Pancreas (tissue), 10 donors: ENCODE measurements around the gene XIRP1. TPM values are rescaled to one million over a fixed set of nuclear protein-coding genes. Genes with fewer than 3 reads are reported as not detected.
A peak's percentile ranks its signal among the peaks of the same experiment; 100 is the strongest.
"Not testable (repeated sequence)": the region's sequence is repeated elsewhere in the genome, so short reads cannot be mapped to it uniquely, and the experiment has no call there.

ENCODE experiments used
- ATAC-seq, 4 donors: fragments of 200-7000 bp; cut with Tn5 transposase; one replicate each; pipeline versions ENCODE4 v1.8.0 to v1.9.1; 2020; ENCODE audit warnings: mild to moderate bottlenecking in 4 of 4, moderate library complexity in 4 of 4
- DNase-seq, 6 donors: peaks; one replicate each; pipeline ENCODE4 v3.0.0-alpha.2; 2020
- FAIRE-seq: peaks from 2 replicates; lab custom pipeline; 2012; peaks lifted over from hg19 to GRCh38; lab: Jason Lieb, UNC
- H3K27ac ChIP-seq, 4 donors: fragments of 200-600 bp; sonication (generic); 1 replicate in 3 of 4; 2 replicates in 1 of 4; pipeline versions ENCODE4 v1.5.0 to v1.8.0; 2020
- H3K27me3 ChIP-seq, 4 donors: fragments of 200-600 bp; one replicate each; pipeline ENCODE4 v1.8.0; 2021
- H3K36me3 ChIP-seq, 3 donors: fragments of 200-600 bp; sonication (generic) in 1 of 3; one replicate each; pipeline versions ENCODE4 v1.5.0 to v1.8.0; 2020 to 2021
- H3K4me1 ChIP-seq, 3 donors: fragments of 200-600 bp; one replicate each; pipeline ENCODE4 v1.8.0; 2021
- H3K4me3 ChIP-seq, 4 donors: fragments of 200-600 bp; sonication (generic) in 2 of 4; one replicate each; pipeline versions ENCODE4 v1.5.0 to v1.8.0; 2020 to 2021
- H3K9me3 ChIP-seq, 4 donors: fragments of 200-600 bp; one replicate each; pipeline ENCODE4 v1.8.0; 2021
- WGBS, 2 donors: extraction: QIAGEN DNeasy Blood & Tissue Kit; methylation state at CpG; one replicate each; pipeline ENCODE4 v1.1.7; 2013; 5-methylcytosine and 5-hydroxymethylcytosine counted together
- intact Hi-C, 3 donors: fragments of 100-400 bp; cut with DNase I; formaldehyde crosslinking; loops; one replicate each; pipeline versions ENCODE4 v1.11.1 to v1.14.2; 2022
- polyA plus RNA-seq, 2 donors: library from polyadenylated mRNA; stranded (reverse); fragments of 200-250 nt; gene quantifications; one replicate each; pipeline ENCODE4 v1.2.3, GENCODE V29; 2013
- total RNA-seq, 6 donors: library from RNA; stranded (reverse); fragmentation: NEBNext Ultra II Directional in 4 of 6; extraction: Animal tissue kit (Norgen Biotek cat#: 25700) in 4 of 6; gene quantifications; one replicate each; pipeline versions ENCODE4 v1.2.1 to v1.2.4, GENCODE V29; 2021 to 2023
- TF ChIP-seq, protein P1 (sequence below), 4 donors: fragments of 200-600 bp; sonication (generic) in 3 of 4; IDR thresholded peaks; one replicate each; pipeline versions ENCODE4 v1.5.0 to v1.8.0; 2021; ENCODE audit warnings: antibody characterized with exemption in 4 of 4
- donor health status: healthy with polysubstance abuse.
- donor health status: DM: no; HTN: no; CAD: no; lungs with moderate emphysema.
- donor health status: DM: no; HTN: no; CAD: no.
- donor health status: control.
- donor health status: control.
- donor health status: Bipolar disorder and iron deficiency.
- donor health status: DM: yes; HTN: yes; CAD: no.
- donor health status: DM: no; HTN: no; CAD: no.
- donor health status: DM: no; HTN: no; CAD: no.
- donor health status: DM: yes; HTN: yes; CAD: no.

Gene XIRP1
- total and polyA plus RNA-seq, 8 donors = 0.08 to 0.43 (median 0.12) TPM; not detected in 4

DNA sequence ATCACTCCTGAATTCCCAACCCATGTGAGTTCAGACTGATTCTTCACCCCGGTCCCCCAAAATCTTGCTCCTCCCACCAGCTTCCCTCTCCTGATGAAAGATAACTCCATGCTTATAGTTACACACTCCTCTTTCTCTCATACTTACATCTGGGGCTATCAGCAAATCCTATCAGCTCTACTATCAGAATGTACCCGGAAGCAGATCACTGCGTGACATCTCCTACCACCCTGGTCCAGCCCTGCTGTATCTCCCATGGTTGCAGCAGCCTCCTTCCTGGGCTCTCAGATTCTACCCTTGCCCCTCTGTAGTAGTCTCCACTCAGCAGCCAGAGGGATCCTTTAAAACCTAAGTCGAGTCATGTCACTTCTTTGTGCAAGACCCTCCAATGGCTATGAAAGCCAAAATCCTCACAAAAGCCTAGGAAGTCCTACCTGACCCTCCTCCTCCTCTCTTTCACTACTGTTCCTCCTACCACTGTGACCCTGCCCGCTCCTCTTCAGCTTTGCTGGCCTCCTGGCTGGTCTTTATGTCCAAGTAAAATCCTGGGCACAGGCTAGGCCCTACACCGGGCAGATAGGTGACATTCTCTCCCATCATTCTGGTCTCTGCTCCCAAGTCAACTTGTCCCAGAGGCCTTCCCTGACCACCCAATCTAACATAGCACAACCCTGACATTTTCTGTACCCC is 16.2 kb downstream of the XIRP1 start:
- 84 to 86% methylated on average over 6 of the region's 6 CpGs for WGBS, 2 donors
- FAIRE-seq (no peak), DNase-seq (peak in 2 of 6 donors; percentile 10 to 18), ATAC-seq (no peak)
- Histone ChIP-seq H3K27me3 (no peaks in the 10 kb centered on the region), H3K27ac (peak overlapping the region; percentile 84 to 96 (median 88)), H3K4me3 (no peak overlapping the region), H3K36me3 (no peaks in the 10 kb centered on the region), H3K9me3 (no peaks in the 10 kb centered on the region), H3K4me1 (peaks cover 8 to 31% (median 14%) of the 10 kb centered on the region in 3 donors)
- intact Hi-C loops = no loop called here
- TF ChIP-seq, protein P1, sequence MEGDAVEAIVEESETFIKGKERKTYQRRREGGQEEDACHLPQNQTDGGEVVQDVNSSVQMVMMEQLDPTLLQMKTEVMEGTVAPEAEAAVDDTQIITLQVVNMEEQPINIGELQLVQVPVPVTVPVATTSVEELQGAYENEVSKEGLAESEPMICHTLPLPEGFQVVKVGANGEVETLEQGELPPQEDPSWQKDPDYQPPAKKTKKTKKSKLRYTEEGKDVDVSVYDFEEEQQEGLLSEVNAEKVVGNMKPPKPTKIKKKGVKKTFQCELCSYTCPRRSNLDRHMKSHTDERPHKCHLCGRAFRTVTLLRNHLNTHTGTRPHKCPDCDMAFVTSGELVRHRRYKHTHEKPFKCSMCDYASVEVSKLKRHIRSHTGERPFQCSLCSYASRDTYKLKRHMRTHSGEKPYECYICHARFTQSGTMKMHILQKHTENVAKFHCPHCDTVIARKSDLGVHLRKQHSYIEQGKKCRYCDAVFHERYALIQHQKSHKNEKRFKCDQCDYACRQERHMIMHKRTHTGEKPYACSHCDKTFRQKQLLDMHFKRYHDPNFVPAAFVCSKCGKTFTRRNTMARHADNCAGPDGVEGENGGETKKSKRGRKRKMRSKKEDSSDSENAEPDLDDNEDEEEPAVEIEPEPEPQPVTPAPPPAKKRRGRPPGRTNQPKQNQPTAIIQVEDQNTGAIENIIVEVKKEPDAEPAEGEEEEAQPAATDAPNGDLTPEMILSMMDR (IDR thresholded peaks at IDR 0.05) = no peak

DNA sequence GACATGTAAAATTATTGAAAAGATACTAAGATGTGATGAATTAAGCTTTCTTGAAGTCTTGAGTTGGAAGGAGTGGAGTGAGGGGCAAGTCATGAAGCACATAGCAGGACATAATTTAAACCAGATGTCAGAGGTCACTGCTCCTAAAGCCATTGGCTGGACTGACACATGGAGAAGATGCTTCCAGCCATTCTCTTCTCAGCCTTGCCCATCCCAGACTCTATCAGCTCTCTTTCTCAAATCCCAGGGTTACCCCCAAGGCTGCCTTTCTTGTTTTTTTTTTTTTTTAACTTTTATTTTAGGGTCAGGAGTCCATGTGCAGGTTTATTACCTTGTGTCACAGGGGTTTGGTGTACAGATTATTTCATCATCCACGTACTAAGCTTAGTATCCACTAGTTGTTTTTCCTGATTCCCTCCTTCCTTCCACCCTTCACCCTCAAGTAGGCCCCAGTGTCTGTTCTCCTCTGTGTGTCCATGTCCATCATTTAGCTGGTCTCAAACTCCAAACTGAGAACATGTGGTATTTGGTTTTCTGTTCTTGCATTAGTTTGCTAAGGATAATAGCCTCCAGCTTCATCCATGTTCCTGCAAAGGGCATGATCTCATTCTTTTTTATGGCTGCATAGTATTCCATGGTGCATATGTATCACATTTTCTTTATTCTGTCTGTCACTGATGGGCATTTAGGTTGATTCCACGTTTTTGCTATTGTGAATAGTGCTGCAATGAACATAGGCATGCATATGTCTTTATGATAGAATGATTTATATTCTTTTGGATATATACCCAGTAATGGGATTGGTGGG is 18.9 kb downstream of the XIRP1 start:
- DNase-seq (no peak), ATAC-seq (no peak), FAIRE-seq (no peak)
- no peak overlapping the region for H3K27ac ChIP-seq
- no peaks in the 10 kb centered on the region for H3K27me3 ChIP-seq
- H3K36me3 ChIP-seq = no peaks in the 10 kb centered on the region
- H3K4me1 ChIP-seq = peaks cover 0 to 12% (median 9%) of the 10 kb centered on the region in 3 donors
- intact Hi-C loops = no loop called here
- no peak overlapping the region for H3K4me3 ChIP-seq
- no peaks in the 10 kb centered on the region for H3K9me3 ChIP-seq
- TF ChIP-seq, protein P1 (IDR thresholded peaks at IDR 0.05) = no peak
- WGBS, 2 donors = 58 to 66% methylated on average over 2 of the region's 2 CpGs

DNA sequence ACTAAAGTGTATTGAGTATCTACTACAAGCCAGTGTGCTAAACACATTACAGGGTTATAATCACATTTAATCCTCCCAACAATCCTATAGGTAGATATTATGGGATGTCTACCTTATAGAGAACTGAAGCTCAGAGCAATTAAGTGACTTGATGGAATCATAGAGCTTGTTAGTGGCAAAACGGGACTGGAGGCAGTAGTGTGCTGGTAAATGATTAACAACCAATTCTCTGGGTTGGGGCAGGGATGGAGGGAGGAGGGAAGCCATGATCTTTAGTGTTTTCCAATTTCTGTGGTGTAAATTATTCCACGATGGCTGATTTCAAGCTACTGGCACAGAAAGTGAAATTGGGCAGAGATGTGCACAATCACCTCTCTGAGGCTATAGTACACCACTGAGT is 20.5 kb downstream of the XIRP1 start:
- Histone ChIP-seq H3K4me1 (peaks cover 0 to 2% (median 2%) of the 10 kb centered on the region in 3 donors), H3K27ac (no peak overlapping the region), H3K4me3 (no peak overlapping the region), H3K9me3 (no peaks in the 10 kb centered on the region), H3K27me3 (no peaks in the 10 kb centered on the region), H3K36me3 (no peaks in the 10 kb centered on the region)
- peak in 1 of 4 donors; percentile 18 for ATAC-seq
- FAIRE-seq = no peak
- DNase-seq = peak in 1 of 6 donors; percentile 2
- TF ChIP-seq, protein P1 (IDR thresholded peaks at IDR 0.05) = no peak
- intact Hi-C loops = no loop called here
- 40 to 47% methylated on average over 2 of the region's 2 CpGs for WGBS, 2 donors

DNA sequence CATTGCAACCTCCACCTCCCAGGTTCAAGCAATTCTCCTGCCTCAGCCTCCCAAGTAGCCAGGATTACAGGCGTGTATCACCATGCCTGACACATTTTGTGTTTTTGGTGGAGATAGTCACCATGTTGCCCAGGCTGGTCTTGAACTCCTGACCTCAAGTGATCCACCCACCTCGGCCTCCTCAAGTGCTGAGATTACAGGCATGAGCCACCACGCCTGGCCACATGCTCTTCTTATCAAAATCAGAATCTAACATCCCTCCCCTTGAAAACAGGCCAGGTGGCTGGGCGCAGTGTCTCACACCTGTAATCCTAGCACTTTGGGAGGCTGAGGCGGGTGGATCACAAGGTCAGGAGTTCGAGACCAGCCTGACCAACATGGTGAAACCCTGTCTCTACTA is 21.5 kb downstream of the XIRP1 start:
- intact Hi-C loops, DNase-seq, FAIRE-seq, H3K9me3 ChIP-seq, ATAC-seq, H3K27me3 ChIP-seq, H3K27ac ChIP-seq, H3K4me3 ChIP-seq, H3K4me1 ChIP-seq, H3K36me3 ChIP-seq: not testable (repeated sequence)
- WGBS, 2 donors = 85 to 86% methylated on average over 6 of the region's 6 CpGs

DNA sequence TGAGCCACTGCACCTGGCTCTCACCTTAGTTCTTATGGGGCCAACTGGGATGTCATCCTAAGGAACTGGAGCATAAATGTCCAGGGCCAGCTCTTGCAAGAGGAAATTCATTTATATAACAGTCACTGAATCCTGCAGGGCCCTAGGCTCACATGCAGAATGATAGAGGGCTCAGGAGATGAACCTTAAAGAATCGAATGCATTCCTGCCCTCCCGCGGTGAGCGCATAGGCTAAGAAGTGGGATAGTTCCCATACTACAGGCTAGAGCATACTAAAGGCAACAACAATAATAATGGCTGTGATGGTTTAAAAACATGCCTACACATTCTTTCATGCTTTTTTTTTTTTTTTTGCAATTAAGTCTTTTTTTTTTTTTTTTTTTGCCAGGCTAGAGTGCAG is 21.9 kb downstream of the XIRP1 start:
- TF ChIP-seq, protein P1 (IDR thresholded peaks at IDR 0.05) = no peak
- FAIRE-seq = no peak
- intact Hi-C loops = no loop called here

More for the DNA sequence above, 21.9 kb downstream of the XIRP1 start:
- 91% methylated on average over 4 of the region's 4 CpGs for WGBS, 2 donors
- ATAC-seq (no peak), DNase-seq (peak in 1 of 6 donors; percentile 2)
- no peak overlapping the region for H3K4me3 ChIP-seq
- H3K36me3 ChIP-seq = no peaks in the 10 kb centered on the region
- no peaks in the 10 kb centered on the region for H3K4me1 ChIP-seq
- H3K27ac ChIP-seq = no peak overlapping the region
- H3K27me3 ChIP-seq = no peaks in the 10 kb centered on the region
- H3K9me3 ChIP-seq = no peaks in the 10 kb centered on the region
